Measurements from ENCODE around the gene TMEM255B. TPM values are rescaled to one million over a fixed set of nuclear protein-coding genes. Genes with fewer than 3 reads are reported as not detected.

TMEM255B gene
- total RNA-seq (2021; ENCODE audit: unreplicated experiment) (7.7 TPM), Bru-seq, nascent RNA (percentile 42 among the genes with signal in this experiment), BruChase-seq, experiment 1, labeled RNA remaining after a 6-hour chase (percentile 38 among the genes with signal in this experiment), BruChase-seq, experiment 2, labeled RNA remaining after a 2-hour chase (percentile 44 among the genes with signal in this experiment)
- polyA plus RNA-seq (2012) = 3.3 and 3.4 TPM in 2 replicates
- long read RNA-seq, full-length matches to known transcripts = 3 of 4 reads
- long read RNA-seq, partial matches to known transcripts = 0 of 4 reads
- long read RNA-seq, other reads (novel, unspliced or antisense) = 1 of 4 reads

DNA sequence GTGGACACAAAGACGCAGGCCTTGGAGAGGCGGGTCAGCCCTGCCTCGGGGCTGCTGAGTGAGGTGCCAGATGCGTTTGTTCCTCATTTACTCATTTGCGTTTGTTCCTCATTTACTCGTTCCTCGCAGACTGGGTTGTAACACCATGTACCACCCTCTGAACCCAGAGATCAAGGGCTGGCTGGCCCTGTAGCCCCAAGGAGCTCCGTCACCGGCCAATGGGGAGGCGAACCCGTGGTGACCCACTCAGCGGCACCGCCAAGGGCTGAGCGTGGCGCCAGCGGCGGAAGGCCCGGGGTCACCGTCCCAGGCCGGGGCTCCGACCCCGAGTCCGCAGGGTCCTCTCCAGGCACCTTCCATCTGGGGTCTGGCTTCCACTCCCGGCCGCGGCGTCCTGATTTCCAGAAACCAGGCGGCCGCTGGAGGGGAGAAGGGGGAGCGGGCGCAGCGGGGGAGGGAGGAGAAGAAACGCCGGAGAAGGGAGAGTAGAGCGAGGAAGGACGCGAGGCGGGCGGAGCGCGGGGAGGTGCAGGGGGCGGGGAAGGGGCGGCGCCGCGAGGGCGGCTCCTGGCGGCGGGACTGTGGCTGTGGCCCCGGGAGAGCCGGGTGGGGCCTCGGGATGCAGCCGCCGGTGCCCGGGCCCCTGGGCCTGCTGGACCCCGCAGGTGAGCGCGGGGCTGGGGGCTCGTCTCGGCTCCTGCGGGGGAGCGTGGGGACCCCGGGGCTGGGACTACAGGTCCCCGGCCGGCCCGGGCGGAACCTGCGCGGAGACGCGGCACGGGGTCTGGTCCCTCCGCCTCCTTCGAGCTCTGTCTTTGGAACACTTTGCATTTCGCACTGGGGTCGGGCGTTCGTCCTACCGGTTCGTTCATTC, at the start of gene TMEM255B:
Gene TMEM255B, plus strand, starts transcription at position 576 of the 874 bp plus-strand sequence. Its CDS starts 44 bp downstream, at position 620.
- Histone ChIP-seq H3K36me3 (ENCODE audit: control insufficient read depth in 1 of 2, insufficient read depth in 2 of 2, low read length in 2 of 2) (no peaks in the 10 kb centered on the region), H3K9me2 (ENCODE audit: insufficient read depth) (no peaks in the 10 kb centered on the region), H3K4me3 (replicated peaks in 1 of 2; ENCODE audit: low read depth in 1 of 2, low read length in 2 of 2) (peak within 1 kb of the TSS; percentile 41 to 58), H2AFZ (ENCODE audit: low read depth, low read length, poor library complexity, severe bottlenecking) (peak within 1 kb of the TSS; percentile 90), H3K4me2 (ENCODE audit: low read length) (peak within 1 kb of the TSS; percentile 90), H3K79me2 (ENCODE audit: insufficient read depth, low read length) (no peaks in the 10 kb centered on the region), H3K9ac (ENCODE audit: low read length) (peak within 1 kb of the TSS; percentile 59), H3K4me1 (ENCODE audit: control insufficient read depth in 1 of 2, insufficient read depth in 2 of 2, low read length in 2 of 2) (peaks cover 3 to 17% of the 10 kb centered on the region in 2 experiments), H3K9me3 (ENCODE audit: control insufficient read depth in 1 of 2, insufficient read depth in 1 of 2, low read depth in 1 of 2, low read length in 2 of 2) (no peaks in the 10 kb centered on the region), H3K27me3 (ENCODE audit: insufficient read depth, low read length) (no peaks in the 10 kb centered on the region), H4K20me1 (ENCODE audit: insufficient read depth) (no peaks in the 10 kb centered on the region), H3K27ac (ENCODE audit: low read depth, low read length) (no peak within 1 kb of the TSS; the same call in 1 of the 2 replicates)
- ChIA-PET CTCF (no interaction called here), RAD21 (ENCODE audit: low non-redundant PET in 1 of 2, low total read pairs in 2 of 2, uncharacterized antibody in 2 of 2, unreplicated experiment in 2 of 2) (no interaction called here), POLR2A (no interaction called here)
- TF ChIP-seq, protein P1, sequence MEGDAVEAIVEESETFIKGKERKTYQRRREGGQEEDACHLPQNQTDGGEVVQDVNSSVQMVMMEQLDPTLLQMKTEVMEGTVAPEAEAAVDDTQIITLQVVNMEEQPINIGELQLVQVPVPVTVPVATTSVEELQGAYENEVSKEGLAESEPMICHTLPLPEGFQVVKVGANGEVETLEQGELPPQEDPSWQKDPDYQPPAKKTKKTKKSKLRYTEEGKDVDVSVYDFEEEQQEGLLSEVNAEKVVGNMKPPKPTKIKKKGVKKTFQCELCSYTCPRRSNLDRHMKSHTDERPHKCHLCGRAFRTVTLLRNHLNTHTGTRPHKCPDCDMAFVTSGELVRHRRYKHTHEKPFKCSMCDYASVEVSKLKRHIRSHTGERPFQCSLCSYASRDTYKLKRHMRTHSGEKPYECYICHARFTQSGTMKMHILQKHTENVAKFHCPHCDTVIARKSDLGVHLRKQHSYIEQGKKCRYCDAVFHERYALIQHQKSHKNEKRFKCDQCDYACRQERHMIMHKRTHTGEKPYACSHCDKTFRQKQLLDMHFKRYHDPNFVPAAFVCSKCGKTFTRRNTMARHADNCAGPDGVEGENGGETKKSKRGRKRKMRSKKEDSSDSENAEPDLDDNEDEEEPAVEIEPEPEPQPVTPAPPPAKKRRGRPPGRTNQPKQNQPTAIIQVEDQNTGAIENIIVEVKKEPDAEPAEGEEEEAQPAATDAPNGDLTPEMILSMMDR (IDR thresholded peaks at IDR 0.05 in 2 of 3, conservative IDR thresholded peaks at IDR 0.05 in 1 of 3; ENCODE audit: borderline replicate concordance in 1 of 3, insufficient read depth in 1 of 3, low read depth in 2 of 3, low read length in 2 of 3) = peak in 1 of 3 experiments; percentile 17; a peak in 1 of 6 replicates
- TF ChIP-seq FOSL1 (IDR thresholded peaks at IDR 0.05; ENCODE audit: low read depth) = no peak
- ATAC-seq (peak; percentile 99), DNase-seq (ENCODE audit: low read depth, low spot score) (peak; percentile 10)
- TSS peak; percentile 88 for BruUV-seq (replicated peaks)
- intact Hi-C loops (cut with micrococcal nuclease) = no loop called here

GRCh38 chr13:113722921-113723320, 36.1 kb upstream of the TMEM255B start:
- Histone ChIP-seq H2AFZ (ENCODE audit: low read depth, low read length, poor library complexity, severe bottlenecking) (no peak overlapping the region), H3K27ac (ENCODE audit: low read depth, low read length) (no peak overlapping the region), H3K9me2 (ENCODE audit: insufficient read depth) (no peaks in the 10 kb centered on the region), H3K27me3 (ENCODE audit: insufficient read depth, low read length) (no peaks in the 10 kb centered on the region), H3K79me2 (ENCODE audit: insufficient read depth, low read length) (no peaks in the 10 kb centered on the region), H3K4me1 (ENCODE audit: control insufficient read depth in 1 of 2, insufficient read depth in 2 of 2, low read length in 2 of 2) (peaks cover 2 to 6% of the 10 kb centered on the region in 2 experiments; a peak in 2 of 4 replicates), H3K36me3 (ENCODE audit: control insufficient read depth in 1 of 2, insufficient read depth in 2 of 2, low read length in 2 of 2) (no peaks in the 10 kb centered on the region), H3K9ac (ENCODE audit: low read length) (no peak overlapping the region), H3K4me2 (ENCODE audit: low read length) (no peak overlapping the region), H3K9me3 (ENCODE audit: control insufficient read depth in 1 of 2, insufficient read depth in 1 of 2, low read depth in 1 of 2, low read length in 2 of 2) (no peaks in the 10 kb centered on the region), H4K20me1 (ENCODE audit: insufficient read depth) (no peaks in the 10 kb centered on the region), H3K4me3 (replicated peaks in 1 of 2; ENCODE audit: low read depth in 1 of 2, low read length in 2 of 2) (no peak overlapping the region)
- ChIA-PET CTCF (no interaction called here), POLR2A (no interaction called here), RAD21 (ENCODE audit: low non-redundant PET in 1 of 2, low total read pairs in 2 of 2, uncharacterized antibody in 2 of 2, unreplicated experiment in 2 of 2) (no interaction called here)
- ATAC-seq (no peak), DNase-seq (ENCODE audit: low read depth, low spot score) (no peak)
- BruUV-seq (replicated peaks) = no TSS peak
- TF ChIP-seq SRF (IDR thresholded peaks at IDR 0.05; ENCODE audit: low read depth) (no peak), ELF1 (IDR thresholded peaks at IDR 0.05; ENCODE audit: borderline replicate concordance, low read depth) (no peak), CBX3 (IDR thresholded peaks at IDR 0.05; ENCODE audit: low read depth) (no peak), POLR2AphosphoS5 (IDR thresholded peaks at IDR 0.05; ENCODE audit: low read depth, low read length) (no peak), EZH2phosphoT487 (IDR thresholded peaks at IDR 0.05; ENCODE audit: borderline replicate concordance) (no peak), POLR2A (IDR thresholded peaks at IDR 0.05; ENCODE audit: borderline replicate concordance, extremely low read depth, insufficient read depth, insufficient read length) (no peak), SP1 (IDR thresholded peaks at IDR 0.05; ENCODE audit: low read depth) (no peak)
- TF ChIP-seq, protein P2, sequence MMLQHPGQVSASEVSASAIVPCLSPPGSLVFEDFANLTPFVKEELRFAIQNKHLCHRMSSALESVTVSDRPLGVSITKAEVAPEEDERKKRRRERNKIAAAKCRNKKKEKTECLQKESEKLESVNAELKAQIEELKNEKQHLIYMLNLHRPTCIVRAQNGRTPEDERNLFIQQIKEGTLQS (IDR thresholded peaks at IDR 0.05) = no peak
- TF ChIP-seq, protein P3, sequence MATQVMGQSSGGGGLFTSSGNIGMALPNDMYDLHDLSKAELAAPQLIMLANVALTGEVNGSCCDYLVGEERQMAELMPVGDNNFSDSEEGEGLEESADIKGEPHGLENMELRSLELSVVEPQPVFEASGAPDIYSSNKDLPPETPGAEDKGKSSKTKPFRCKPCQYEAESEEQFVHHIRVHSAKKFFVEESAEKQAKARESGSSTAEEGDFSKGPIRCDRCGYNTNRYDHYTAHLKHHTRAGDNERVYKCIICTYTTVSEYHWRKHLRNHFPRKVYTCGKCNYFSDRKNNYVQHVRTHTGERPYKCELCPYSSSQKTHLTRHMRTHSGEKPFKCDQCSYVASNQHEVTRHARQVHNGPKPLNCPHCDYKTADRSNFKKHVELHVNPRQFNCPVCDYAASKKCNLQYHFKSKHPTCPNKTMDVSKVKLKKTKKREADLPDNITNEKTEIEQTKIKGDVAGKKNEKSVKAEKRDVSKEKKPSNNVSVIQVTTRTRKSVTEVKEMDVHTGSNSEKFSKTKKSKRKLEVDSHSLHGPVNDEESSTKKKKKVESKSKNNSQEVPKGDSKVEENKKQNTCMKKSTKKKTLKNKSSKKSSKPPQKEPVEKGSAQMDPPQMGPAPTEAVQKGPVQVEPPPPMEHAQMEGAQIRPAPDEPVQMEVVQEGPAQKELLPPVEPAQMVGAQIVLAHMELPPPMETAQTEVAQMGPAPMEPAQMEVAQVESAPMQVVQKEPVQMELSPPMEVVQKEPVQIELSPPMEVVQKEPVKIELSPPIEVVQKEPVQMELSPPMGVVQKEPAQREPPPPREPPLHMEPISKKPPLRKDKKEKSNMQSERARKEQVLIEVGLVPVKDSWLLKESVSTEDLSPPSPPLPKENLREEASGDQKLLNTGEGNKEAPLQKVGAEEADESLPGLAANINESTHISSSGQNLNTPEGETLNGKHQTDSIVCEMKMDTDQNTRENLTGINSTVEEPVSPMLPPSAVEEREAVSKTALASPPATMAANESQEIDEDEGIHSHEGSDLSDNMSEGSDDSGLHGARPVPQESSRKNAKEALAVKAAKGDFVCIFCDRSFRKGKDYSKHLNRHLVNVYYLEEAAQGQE (IDR thresholded peaks at IDR 0.05; ENCODE audit: low read depth) = no peak
- intact Hi-C loops (cut with micrococcal nuclease) = no loop called here
